Right renal cortex interstitium (tissue), 3 donors: Measurements from ENCODE around the gene CDC42BPA. TPM values are rescaled to one million over a fixed set of nuclear protein-coding genes. Genes with fewer than 3 reads are reported as not detected.
"Not testable (repeated sequence)": the region's sequence is repeated elsewhere in the genome, so short reads cannot be mapped to it uniquely, and the experiment has no call there.

ENCODE experiments used
- DNase-seq, 3 donors: peaks; one replicate each; pipeline ENCODE4 v3.0.0-alpha.2; 2013; ENCODE audit warnings: low read depth in 3 of 3, low spot score in 2 of 3
- polyA plus RNA-seq, 3 donors: library from polyadenylated mRNA; unstranded; fragments of 120-200 nt; gene quantifications; one replicate each; pipeline ENCODE4 v1.2.1, GENCODE V29; 2013; ENCODE audit not compliant: insufficient read length in 3 of 3

Gene CDC42BPA
- polyA plus RNA-seq, 3 donors = 38.7 to 44.7 (median 39.6) TPM

- no peak for DNase-seq
Observed at GRCh38 chr1:227006226-227006796, 312.0 kb downstream of the CDC42BPA start.

GRCh38 chr1:227004796-227005195 is 313.5 kb downstream of the CDC42BPA start:
- no peak for DNase-seq

GRCh38 chr1:227003165-227003564 is 315.1 kb downstream of the CDC42BPA start:
- no peak for DNase-seq

GRCh38 chr1:227002531-227003049 is 315.7 kb downstream of the CDC42BPA start:
- no peak for DNase-seq

GRCh38 chr1:226999579-226999978 is 318.7 kb downstream of the CDC42BPA start:
- DNase-seq = not testable (repeated sequence)

GRCh38 chr1:226995365-226996332 is 322.6 kb downstream of the CDC42BPA start:
- DNase-seq = no peak

GRCh38 chr1:226994586-226995364 is 323.5 kb downstream of the CDC42BPA start:
- DNase-seq = no peak

GRCh38 chr1:226993814-226994585 is 324.3 kb downstream of the CDC42BPA start:
- peak in 1 of 3 donors; percentile 55 for DNase-seq

GRCh38 chr1:226991920-226992319 is 326.4 kb downstream of the CDC42BPA start:
- no peak for DNase-seq

GRCh38 chr1:226990133-226990716 is 328.1 kb downstream of the CDC42BPA start:
- no peak for DNase-seq

- no peak for DNase-seq
Observed at GRCh38 chr1:226989085-226989920, 329.0 kb downstream of the CDC42BPA start.

GRCh38 chr1:226988334-226988666 is 330.0 kb downstream of the CDC42BPA start:
- DNase-seq = no peak

- DNase-seq = no peak
Observed at GRCh38 chr1:226987623-226988333, 330.5 kb downstream of the CDC42BPA start.

GRCh38 chr1:226987179-226987536 is 331.1 kb downstream of the CDC42BPA start:
- DNase-seq = no peak

GRCh38 chr1:226986496-226987178 is 331.7 kb downstream of the CDC42BPA start:
- DNase-seq = no peak

GRCh38 chr1:226985839-226986463 is 332.3 kb downstream of the CDC42BPA start:
- no peak for DNase-seq

- DNase-seq = no peak
Observed at GRCh38 chr1:226985239-226985838, 333.0 kb downstream of the CDC42BPA start.
